ENCODE data around the gene CCDC57.
A peak's percentile ranks its signal among the peaks of the same experiment; 100 is the strongest.

Gene CCDC57

DNA sequence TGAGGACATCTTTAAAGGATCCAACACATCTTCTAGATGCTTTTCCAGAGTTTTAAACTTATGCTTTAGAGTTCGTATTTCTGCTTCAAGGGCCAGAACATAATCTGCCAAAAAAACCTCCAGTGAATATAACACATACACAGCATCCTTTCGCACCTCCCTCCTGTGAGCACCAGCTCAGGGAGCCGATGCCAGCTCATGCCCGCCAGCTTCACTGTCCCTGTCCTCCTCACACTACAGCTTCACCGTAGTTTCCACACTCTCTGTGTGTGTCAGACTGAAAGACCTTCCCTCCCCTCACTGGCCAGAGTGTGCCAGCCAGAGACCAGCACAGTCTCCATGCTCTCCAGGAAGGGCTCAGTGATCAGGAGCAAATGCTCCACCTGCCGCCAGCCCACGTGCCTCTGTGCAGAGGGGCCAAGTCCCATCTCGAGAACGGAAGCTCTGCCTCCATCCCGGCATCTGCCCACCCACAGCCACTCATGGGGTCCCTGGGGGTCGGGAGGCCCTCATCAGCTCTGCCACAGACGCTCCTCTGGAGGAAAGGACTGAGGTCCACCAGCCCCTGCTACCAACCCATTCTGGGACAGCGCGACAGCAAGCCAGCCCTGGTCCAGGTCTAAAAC lies 40.8 kb downstream of the CCDC57 start:
- intact Hi-C loops (cut with micrococcal nuclease) = no loop called here

DNA sequence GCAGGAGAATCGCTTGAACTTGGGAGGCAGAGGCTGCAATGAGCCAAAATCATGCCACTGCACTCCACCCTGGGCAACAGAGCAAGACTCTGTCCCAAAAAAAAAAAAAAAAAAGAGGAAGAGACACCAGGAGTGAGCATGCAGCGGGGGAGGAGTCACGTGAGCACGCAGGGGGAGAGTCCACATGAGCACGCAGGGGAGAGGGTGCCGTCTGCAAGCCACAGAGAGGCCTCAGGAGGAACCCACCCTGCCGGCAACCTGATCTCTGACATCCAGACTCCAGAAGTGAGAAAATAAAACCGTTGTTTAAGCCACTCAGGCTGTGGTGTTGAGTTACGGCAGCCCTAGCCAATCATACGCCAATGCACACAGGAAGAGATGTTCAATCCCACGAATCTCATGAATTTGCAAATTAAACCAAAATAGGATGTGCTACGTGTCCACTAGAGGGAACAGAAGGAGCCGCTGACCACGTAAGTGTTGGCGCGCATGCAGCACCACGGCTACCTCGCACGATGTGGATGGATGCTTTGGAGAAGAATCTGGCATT lies 42.2 kb downstream of the CCDC57 start:
- intact Hi-C loops (cut with micrococcal nuclease) = no loop called here

More for the DNA sequence above, 40.8 kb downstream of the CCDC57 start:
- H3K4me3 Mint-ChIP-seq = no peak overlapping the region
- H3K4me1 Mint-ChIP-seq (ENCODE audit: low read depth) = peaks cover 34% of the 10 kb centered on the region
- H3K9me3 Mint-ChIP-seq = no peaks in the 10 kb centered on the region
- no peak overlapping the region for H3K27ac Mint-ChIP-seq
- H3K36me3 Mint-ChIP-seq (ENCODE audit: low read depth) = peaks cover 63% of the 10 kb centered on the region
- H3K27me3 Mint-ChIP-seq = no peaks in the 10 kb centered on the region

DNA sequence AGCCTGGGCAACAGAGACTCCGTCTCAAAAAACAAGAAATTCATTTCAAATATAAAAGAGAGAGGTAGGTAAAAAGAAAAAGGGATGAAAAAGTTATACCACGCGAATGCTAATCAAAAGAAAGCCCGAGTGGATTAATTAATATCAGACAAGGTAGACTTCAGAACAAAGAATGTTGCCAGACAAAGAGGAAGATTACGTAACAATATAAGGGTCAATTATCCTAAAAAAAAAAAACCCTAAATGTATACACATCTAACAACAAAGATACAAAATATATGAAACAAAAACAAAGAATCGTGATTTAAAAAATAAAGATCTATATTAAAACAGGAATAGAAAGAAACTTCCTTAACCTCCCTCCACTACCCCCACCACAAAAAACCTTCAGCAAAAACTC lies 44.1 kb downstream of the CCDC57 start:
- H3K4me3 Mint-ChIP-seq = no peak overlapping the region
- H3K36me3 Mint-ChIP-seq (ENCODE audit: low read depth) = peaks cover 65% of the 10 kb centered on the region
- intact Hi-C loops (cut with micrococcal nuclease) = no loop called here

More for the DNA sequence above, 42.2 kb downstream of the CCDC57 start:
- no peaks in the 10 kb centered on the region for H3K9me3 Mint-ChIP-seq
- no peaks in the 10 kb centered on the region for H3K27me3 Mint-ChIP-seq
- peaks cover 34% of the 10 kb centered on the region for H3K4me1 Mint-ChIP-seq (ENCODE audit: low read depth)
- peaks cover 67% of the 10 kb centered on the region for H3K36me3 Mint-ChIP-seq (ENCODE audit: low read depth)
- H3K27ac Mint-ChIP-seq = peak overlapping the region; percentile 92
- peak overlapping the region; percentile 72 for H3K4me3 Mint-ChIP-seq

DNA sequence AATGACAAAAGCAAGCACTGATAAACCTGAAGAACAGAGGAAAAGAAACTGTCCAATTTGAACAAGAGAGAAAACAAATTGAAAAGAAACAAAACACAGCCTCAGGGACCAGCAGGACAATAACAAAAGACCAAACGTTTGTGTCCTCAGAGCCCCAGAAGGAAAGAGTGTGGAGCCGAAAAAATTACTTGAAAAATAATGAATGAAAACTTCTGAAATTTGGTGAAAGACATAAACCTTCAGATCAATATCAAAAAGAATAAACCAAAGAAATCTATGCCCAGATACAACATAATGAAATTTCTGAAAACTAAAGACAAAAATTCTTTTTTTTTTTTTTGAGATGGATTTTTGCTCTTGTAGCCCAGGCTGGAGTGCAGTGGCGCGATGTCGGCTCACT lies 45.6 kb downstream of the CCDC57 start:
- intact Hi-C loops (cut with micrococcal nuclease) = no loop called here
- peaks cover 58% of the 10 kb centered on the region for H3K36me3 Mint-ChIP-seq (ENCODE audit: low read depth)
- H3K9me3 Mint-ChIP-seq = no peaks in the 10 kb centered on the region
- no peaks in the 10 kb centered on the region for H3K27me3 Mint-ChIP-seq
- H3K4me3 Mint-ChIP-seq = no peak overlapping the region
- H3K27ac Mint-ChIP-seq = no peak overlapping the region
- H3K4me1 Mint-ChIP-seq (ENCODE audit: low read depth) = peaks cover 34% of the 10 kb centered on the region

More for the DNA sequence above, 44.1 kb downstream of the CCDC57 start:
- Mint-ChIP-seq H3K27ac (no peak overlapping the region), H3K4me1 (ENCODE audit: low read depth) (peaks cover 34% of the 10 kb centered on the region), H3K27me3 (no peaks in the 10 kb centered on the region), H3K9me3 (no peaks in the 10 kb centered on the region)

DNA sequence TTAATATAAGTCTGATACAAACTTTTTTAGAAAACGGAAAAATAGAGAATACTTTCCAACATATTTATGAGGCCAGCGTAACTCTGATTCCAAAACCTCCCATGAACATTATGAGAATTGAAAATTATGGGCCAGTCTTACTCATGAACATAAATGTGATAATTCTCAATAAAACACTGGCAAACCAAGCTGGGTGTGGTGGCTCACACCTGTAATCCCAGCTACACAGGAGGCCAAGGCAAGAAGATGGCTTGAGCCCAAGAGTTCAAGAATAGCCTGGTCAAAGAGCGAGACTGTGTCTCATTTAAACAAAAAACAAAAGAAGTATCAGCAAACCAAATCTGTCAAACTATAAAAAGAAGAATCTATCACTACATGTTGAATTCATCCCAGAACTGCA lies 47.8 kb downstream of the CCDC57 start:
- H3K4me1 Mint-ChIP-seq (ENCODE audit: low read depth) = peaks cover 23% of the 10 kb centered on the region
- H3K4me3 Mint-ChIP-seq = no peak overlapping the region
- H3K36me3 Mint-ChIP-seq (ENCODE audit: low read depth) = peaks cover 57% of the 10 kb centered on the region
- H3K27ac Mint-ChIP-seq = no peak overlapping the region
- no peaks in the 10 kb centered on the region for H3K27me3 Mint-ChIP-seq
- no peaks in the 10 kb centered on the region for H3K9me3 Mint-ChIP-seq
- intact Hi-C loops (cut with micrococcal nuclease) = no loop called here

DNA sequence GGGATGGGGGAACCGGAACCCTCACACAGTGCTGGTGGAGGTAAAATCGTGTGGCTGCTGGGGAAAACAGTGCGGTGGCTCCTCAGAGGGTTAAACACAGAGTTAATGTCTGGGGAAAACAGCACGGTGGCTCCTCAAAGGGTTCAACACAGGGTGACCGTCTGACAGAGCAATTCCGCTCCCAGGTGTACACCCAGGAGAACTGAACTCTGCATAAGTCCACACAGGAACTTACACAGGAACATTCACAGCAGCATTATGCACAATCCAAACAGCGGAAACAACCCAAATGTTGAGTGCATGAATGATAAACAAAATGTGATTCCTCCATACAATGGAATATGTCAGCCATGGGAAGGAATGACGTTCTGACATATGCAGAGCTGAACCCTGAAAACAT lies 51.4 kb downstream of the CCDC57 start:
- H3K27me3 Mint-ChIP-seq = no peaks in the 10 kb centered on the region
- intact Hi-C loops (cut with micrococcal nuclease) = no loop called here
- H3K36me3 Mint-ChIP-seq (ENCODE audit: low read depth) = peaks cover 67% of the 10 kb centered on the region
- H3K4me1 Mint-ChIP-seq (ENCODE audit: low read depth) = peaks cover 6% of the 10 kb centered on the region
- H3K4me3 Mint-ChIP-seq = no peak overlapping the region
- no peak overlapping the region for H3K27ac Mint-ChIP-seq
- H3K9me3 Mint-ChIP-seq = no peaks in the 10 kb centered on the region

DNA sequence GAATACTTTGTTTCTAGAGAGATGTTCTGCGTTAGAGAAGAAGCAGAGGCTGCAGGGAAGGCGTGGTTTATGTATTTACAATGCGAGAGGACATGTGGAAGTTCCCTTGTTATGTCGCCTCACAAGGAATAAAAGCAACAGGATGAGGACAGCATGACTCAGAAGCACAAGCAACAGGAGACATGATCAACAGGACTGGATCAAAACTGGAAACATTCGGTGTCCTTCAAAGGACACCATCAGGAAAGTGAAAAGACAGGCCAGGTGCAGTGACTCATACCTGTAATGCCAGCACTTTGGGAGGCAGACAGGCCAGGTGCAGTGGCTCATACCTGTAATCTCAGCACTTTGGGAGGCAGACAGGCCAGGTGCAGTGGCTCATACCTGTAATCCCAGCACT lies 52.6 kb downstream of the CCDC57 start:
- intact Hi-C loops (cut with micrococcal nuclease) = no loop called here
- H3K4me1 Mint-ChIP-seq (ENCODE audit: low read depth) = peaks cover 6% of the 10 kb centered on the region
- no peak overlapping the region for H3K4me3 Mint-ChIP-seq
- H3K27me3 Mint-ChIP-seq = no peaks in the 10 kb centered on the region
- H3K27ac Mint-ChIP-seq = no peak overlapping the region
- no peaks in the 10 kb centered on the region for H3K9me3 Mint-ChIP-seq
- H3K36me3 Mint-ChIP-seq (ENCODE audit: low read depth) = peaks cover 63% of the 10 kb centered on the region

DNA sequence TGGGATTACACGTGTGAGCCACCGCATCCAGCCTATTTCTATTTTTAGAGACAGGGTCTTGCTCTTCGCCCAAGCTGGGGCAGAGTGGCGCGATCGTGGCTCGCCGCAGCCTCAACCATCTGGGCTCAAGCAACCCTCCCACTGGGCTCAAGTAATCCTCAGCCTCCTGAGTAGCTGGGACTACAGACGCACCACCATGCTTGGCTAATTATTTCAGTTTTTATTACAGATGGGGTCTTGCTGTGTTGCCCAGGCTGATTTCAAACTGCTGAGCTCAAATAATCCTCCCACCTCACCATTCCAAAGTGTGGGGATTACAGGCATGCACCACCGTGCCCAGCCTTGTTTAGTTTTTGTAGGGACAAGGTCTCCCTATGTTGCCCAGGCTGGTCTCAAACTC lies 53.8 kb downstream of the CCDC57 start:
- H3K4me3 Mint-ChIP-seq = no peak overlapping the region
- H3K4me1 Mint-ChIP-seq (ENCODE audit: low read depth) = peaks cover 6% of the 10 kb centered on the region
- H3K36me3 Mint-ChIP-seq (ENCODE audit: low read depth) = peaks cover 68% of the 10 kb centered on the region
- no peak overlapping the region for H3K27ac Mint-ChIP-seq
- H3K27me3 Mint-ChIP-seq = no peaks in the 10 kb centered on the region
- intact Hi-C loops (cut with micrococcal nuclease) = loop anchor here (10.0 kb wide), 1 partner anchor 194 kb away; the partner anchor contains the start of gene NOTUM
- H3K9me3 Mint-ChIP-seq = no peaks in the 10 kb centered on the region

DNA sequence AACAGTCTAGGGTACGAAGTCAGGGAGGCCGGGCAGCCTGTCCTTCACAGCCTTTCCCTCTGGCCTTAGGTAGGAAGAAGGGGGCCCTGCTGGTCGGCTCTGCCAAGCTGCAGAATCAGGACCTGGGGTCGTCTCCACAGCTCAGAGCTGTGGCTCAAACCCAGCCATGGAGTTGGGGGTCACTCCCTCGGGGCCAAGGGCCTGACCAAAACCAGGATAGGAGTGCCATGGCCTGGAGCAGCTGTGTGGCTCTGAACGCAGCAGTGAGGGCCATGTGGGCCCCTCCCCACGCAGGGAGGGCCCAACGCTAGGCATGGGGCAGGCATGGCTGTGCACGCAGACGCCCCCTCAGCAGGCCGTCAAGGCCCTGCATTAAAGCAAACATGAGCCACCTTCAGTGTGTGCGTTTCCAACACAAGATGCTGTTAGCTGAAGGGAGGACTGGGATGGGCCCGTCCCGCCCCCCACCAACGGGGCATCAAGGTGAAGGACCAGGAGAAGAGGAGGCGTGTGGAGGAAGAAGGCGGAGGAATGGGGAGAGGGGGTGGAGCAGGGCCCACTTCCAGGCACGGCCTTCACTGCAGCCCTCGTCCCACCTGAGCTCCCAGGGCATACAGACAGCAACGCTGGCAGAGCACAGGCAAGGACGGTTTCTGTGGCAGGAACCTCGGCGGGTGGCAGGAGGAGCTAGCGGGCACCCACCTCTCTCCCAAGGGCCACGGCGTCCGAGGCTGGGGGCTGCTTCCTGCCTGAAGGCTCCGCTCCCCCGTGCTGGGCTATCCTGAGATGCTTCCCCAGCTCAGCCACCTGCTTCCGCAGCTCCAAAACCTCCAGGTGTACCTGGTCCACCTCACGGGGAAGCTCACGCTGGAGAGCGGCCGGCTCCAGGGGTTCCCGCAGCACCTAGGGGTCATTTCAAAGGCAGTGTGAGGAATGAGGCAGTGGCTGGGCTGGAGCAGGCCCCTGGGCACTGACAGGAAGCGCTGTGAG lies 55.3 kb downstream of the CCDC57 start:
- Mint-ChIP-seq H3K9me3 (no peaks in the 10 kb centered on the region), H3K4me3 (no peak overlapping the region), H3K4me1 (ENCODE audit: low read depth) (peaks cover 6% of the 10 kb centered on the region), H3K36me3 (ENCODE audit: low read depth) (peaks cover 59% of the 10 kb centered on the region), H3K27me3 (no peaks in the 10 kb centered on the region), H3K27ac (no peak overlapping the region)
- intact Hi-C loops (cut with micrococcal nuclease) = loop anchor here (10.0 kb wide), 1 partner anchor 193 kb away; the partner anchor contains the start of gene NOTUM

DNA sequence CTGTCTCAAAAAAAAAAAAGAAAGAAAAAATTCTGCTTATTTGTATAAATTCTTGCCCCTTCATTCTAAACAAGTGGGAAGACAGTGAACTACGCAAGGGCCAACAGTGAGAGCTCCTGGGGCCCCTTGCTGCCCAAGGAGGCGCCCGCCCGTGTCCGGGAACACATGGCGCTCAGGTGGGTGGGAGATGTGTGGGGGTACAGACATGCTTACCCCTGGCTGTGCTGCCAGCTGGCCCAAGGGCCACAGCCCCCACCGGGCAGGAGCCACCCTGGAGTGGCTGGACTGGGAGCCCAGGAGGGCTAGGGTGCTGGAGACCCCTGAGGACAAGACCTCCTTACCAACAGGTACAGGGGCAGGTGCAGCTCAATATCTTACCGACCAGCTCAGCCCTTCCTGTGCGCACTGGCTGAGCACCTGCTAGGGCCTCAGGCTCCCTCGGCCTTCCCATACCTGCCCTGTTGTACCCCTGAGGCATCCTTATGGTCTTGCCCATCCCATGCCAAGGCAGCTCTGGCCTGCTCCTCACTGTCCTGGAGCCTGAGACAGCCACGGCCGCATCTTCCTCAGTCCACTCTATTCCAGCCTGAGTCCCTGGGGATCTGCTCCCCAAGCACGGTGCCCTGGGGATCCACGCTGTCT lies 56.2 kb downstream of the CCDC57 start:
- H3K27ac Mint-ChIP-seq = no peak overlapping the region
- no peaks in the 10 kb centered on the region for H3K27me3 Mint-ChIP-seq
- H3K9me3 Mint-ChIP-seq = no peaks in the 10 kb centered on the region
- peaks cover 6% of the 10 kb centered on the region for H3K4me1 Mint-ChIP-seq (ENCODE audit: low read depth)
- intact Hi-C loops (cut with micrococcal nuclease) = loop anchor here (10.0 kb wide), 1 partner anchor 192 kb away; the partner anchor contains the start of gene NOTUM
- H3K4me3 Mint-ChIP-seq = no peak overlapping the region
- peaks cover 57% of the 10 kb centered on the region for H3K36me3 Mint-ChIP-seq (ENCODE audit: low read depth)

DNA sequence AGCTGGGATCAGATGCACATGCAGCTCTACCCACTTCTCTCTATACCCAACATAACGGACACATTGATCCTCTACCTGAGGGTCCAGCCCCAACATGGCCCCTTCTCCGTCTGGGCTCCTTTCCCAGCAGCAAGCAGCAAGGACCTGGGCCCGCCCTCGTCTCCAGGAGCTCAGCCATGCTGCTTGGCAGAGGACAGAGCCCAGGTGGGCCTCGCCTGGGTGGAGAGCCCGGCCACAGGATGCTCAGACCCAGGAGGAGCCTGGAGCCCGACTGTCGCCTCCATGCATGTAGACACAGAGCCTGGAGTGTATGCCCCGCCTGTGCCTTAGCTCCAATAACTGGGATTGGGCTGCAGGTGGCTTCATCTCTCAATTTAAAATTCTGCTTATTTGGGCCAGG lies 57.0 kb downstream of the CCDC57 start:
- Mint-ChIP-seq H3K9me3 (no peaks in the 10 kb centered on the region), H3K27ac (no peak overlapping the region), H3K27me3 (no peaks in the 10 kb centered on the region), H3K36me3 (ENCODE audit: low read depth) (peaks cover 50% of the 10 kb centered on the region), H3K4me1 (ENCODE audit: low read depth) (peaks cover 6% of the 10 kb centered on the region), H3K4me3 (no peak overlapping the region)
- intact Hi-C loops (cut with micrococcal nuclease) = loop anchor here (10.0 kb wide), 1 partner anchor 191 kb away; the partner anchor contains the start of gene NOTUM

DNA sequence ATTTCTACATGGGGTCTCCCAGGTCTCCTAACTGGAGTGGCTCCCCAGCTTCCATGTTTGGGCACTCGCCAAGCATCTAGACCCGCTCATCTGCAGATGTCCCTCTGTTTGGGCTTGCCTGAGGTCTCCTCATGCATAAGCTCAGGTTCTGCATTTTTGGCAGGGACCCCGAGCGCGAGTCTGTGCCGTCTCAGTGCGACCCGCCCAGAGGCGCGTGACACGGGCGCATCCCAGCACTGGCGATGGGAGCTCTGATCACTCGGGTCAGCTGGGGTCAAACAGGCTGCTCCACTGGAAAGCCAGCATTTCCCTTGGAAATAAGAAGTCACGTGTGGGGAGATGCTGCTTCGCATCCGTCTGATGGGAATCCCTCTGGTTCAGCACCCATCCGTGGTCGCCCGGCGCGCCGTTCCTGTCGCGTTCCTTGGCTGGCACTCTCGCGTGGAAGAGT lies 57.7 kb downstream of the CCDC57 start:
- no peaks in the 10 kb centered on the region for H3K27me3 Mint-ChIP-seq
- H3K36me3 Mint-ChIP-seq (ENCODE audit: low read depth) = peaks cover 44% of the 10 kb centered on the region
- H3K4me1 Mint-ChIP-seq (ENCODE audit: low read depth) = peaks cover 3% of the 10 kb centered on the region
- H3K4me3 Mint-ChIP-seq = no peak overlapping the region
- H3K27ac Mint-ChIP-seq = no peak overlapping the region
- intact Hi-C loops (cut with micrococcal nuclease) = loop anchor here (1.0 to 10.0 kb wide), 2 partner anchors 125 to 190 kb away; partner anchors contain the start of gene NOTUM
- no peaks in the 10 kb centered on the region for H3K9me3 Mint-ChIP-seq

DNA sequence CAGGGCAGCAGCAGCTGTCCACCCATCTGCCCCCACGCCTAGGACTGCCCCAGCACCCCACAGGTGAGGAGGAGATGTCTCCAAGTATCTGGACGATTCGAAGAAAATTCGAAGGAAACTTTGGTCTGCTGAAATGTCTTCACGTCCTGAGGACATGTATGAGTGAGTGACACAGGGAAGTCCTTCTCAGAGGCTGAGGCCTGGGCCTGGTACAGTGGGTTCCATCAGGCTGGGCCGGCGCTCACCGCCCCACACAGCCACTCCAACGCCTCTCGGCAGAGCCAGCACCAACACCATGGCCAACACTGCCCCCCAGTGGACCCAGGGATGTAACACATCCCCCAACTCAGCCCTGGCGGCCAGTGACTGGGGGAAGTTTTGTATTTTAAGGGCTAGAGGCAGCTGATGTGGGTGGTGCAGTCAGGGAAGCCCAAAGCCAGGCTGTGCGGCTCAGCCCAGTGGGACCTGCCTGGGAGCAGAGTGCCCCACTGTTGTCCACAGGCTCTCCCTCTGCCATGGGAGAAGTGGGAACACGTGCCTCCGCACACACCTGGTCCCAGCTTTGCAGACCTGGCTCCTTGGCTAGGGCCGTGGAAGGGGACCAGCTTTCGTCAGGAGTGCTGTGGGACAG lies 58.8 kb downstream of the CCDC57 start:
- H3K4me3 Mint-ChIP-seq = no peak overlapping the region
- H3K9me3 Mint-ChIP-seq = no peaks in the 10 kb centered on the region
- H3K27me3 Mint-ChIP-seq = no peaks in the 10 kb centered on the region
- H3K4me1 Mint-ChIP-seq (ENCODE audit: low read depth) = no peaks in the 10 kb centered on the region
- H3K27ac Mint-ChIP-seq = no peak overlapping the region
- intact Hi-C loops (cut with micrococcal nuclease) = loop anchor here (1.0 to 10.0 kb wide), 2 partner anchors 124 to 189 kb away; partner anchors contain the start of gene NOTUM
- H3K36me3 Mint-ChIP-seq (ENCODE audit: low read depth) = peaks cover 42% of the 10 kb centered on the region
